Measurements from ENCODE around the gene IGSF21.

DNA sequence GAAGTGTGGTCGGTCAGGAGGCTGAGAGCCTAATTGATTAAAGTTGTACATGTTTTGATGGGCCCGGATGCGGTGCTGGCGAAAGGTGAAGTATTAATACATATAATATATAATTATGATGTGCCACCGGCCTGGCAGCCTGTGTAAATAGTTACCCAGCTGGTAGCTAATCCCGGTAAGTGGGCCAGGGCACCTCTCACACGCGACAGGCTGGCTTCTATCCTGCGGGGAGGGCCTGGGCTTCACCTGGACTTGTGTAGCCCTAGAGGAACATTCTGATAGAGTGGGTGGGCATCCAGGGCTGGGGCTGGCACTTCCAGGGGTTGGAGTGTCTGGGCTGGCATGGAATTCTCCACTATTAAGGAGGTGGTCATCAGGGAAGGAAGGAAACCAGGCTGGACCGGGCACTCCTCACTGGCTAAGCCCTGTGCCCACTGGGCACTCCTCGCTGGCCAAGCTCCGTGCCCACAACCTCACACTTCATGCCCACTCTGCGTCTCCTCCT is 48.3 kb downstream of the IGSF21 start:
- TF ChIP-seq POLR2A (IDR thresholded peaks at IDR 0.05; ENCODE audit: low read length) (no peak), GATA1 (IDR thresholded peaks at IDR 0.05; ENCODE audit: low read depth, low read length) (no peak)
